Measurements from ENCODE around the gene PCSK7. TPM values are rescaled to one million over a fixed set of nuclear protein-coding genes. Genes with fewer than 3 reads are reported as not detected.

The PCSK7 gene
- total RNA-seq, 4 donors from 2014 or later, result 56.7 to 113 (median 73.3) TPM

GRCh38 chr11:117223741-117224689 is 7.9 kb downstream of the PCSK7 start:
- H3K27me3 ChIP-seq, result no peaks in the 10 kb centered on the region
- no peak overlapping the region for H3K27ac ChIP-seq
- peaks cover 82% of the 10 kb centered on the region for H3K36me3 ChIP-seq
- peak; percentile 44 to 72 for DNase-seq (ENCODE audit: low spot score in 2 of 2)
- no peaks in the 10 kb centered on the region for H3K9me3 ChIP-seq
- peaks cover 45% of the 10 kb centered on the region for H3K4me1 ChIP-seq
- H3K4me3 ChIP-seq, result no peak overlapping the region
- WGBS, result 77% methylated on average over 14 of the region's 17 CpGs
- no peak for TF ChIP-seq POLR2A (IDR thresholded peaks at IDR 0.05)
- TF ChIP-seq POLR2AphosphoS5 (IDR thresholded peaks at IDR 0.05), result no peak
- TF ChIP-seq EP300 (IDR thresholded peaks at IDR 0.05), result no peak
- TF ChIP-seq, protein P1, sequence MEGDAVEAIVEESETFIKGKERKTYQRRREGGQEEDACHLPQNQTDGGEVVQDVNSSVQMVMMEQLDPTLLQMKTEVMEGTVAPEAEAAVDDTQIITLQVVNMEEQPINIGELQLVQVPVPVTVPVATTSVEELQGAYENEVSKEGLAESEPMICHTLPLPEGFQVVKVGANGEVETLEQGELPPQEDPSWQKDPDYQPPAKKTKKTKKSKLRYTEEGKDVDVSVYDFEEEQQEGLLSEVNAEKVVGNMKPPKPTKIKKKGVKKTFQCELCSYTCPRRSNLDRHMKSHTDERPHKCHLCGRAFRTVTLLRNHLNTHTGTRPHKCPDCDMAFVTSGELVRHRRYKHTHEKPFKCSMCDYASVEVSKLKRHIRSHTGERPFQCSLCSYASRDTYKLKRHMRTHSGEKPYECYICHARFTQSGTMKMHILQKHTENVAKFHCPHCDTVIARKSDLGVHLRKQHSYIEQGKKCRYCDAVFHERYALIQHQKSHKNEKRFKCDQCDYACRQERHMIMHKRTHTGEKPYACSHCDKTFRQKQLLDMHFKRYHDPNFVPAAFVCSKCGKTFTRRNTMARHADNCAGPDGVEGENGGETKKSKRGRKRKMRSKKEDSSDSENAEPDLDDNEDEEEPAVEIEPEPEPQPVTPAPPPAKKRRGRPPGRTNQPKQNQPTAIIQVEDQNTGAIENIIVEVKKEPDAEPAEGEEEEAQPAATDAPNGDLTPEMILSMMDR (IDR thresholded peaks at IDR 0.05), result no peak

GRCh38 chr11:117222991-117223740 is 8.7 kb downstream of the PCSK7 start:
- Histone ChIP-seq H3K9me3 (no peaks in the 10 kb centered on the region), H3K27me3 (no peaks in the 10 kb centered on the region), H3K27ac (peak overlapping the region; percentile 84), H3K4me3 (no peak overlapping the region), H3K36me3 (peaks cover 82% of the 10 kb centered on the region), H3K4me1 (peaks cover 43% of the 10 kb centered on the region)
- 90% methylated on average over 14 of the region's 14 CpGs for WGBS
- no peak for TF ChIP-seq POLR2A (IDR thresholded peaks at IDR 0.05)
- DNase-seq (ENCODE audit: low spot score in 2 of 2), result peak; percentile 38 to 40

- Histone ChIP-seq H3K4me1 (peaks cover 43% of the 10 kb centered on the region), H3K4me3 (no peak overlapping the region), H3K36me3 (peaks cover 82% of the 10 kb centered on the region), H3K9me3 (no peaks in the 10 kb centered on the region), H3K27me3 (no peaks in the 10 kb centered on the region), H3K27ac (peak overlapping the region; percentile 84)
- DNase-seq (ENCODE audit: low spot score in 2 of 2), result peak; percentile 70 to 82
- WGBS, result 53% methylated on average over 7 of the region's 7 CpGs
- TF ChIP-seq EP300 (IDR thresholded peaks at IDR 0.05), result no peak
- no peak for TF ChIP-seq POLR2A (IDR thresholded peaks at IDR 0.05)
- no peak for TF ChIP-seq POLR2AphosphoS5 (IDR thresholded peaks at IDR 0.05)
- TF ChIP-seq, protein P1 (IDR thresholded peaks at IDR 0.05), result no peak
Measured at GRCh38 chr11:117221775-117222517, 9.9 kb downstream of the PCSK7 start.

DNA sequence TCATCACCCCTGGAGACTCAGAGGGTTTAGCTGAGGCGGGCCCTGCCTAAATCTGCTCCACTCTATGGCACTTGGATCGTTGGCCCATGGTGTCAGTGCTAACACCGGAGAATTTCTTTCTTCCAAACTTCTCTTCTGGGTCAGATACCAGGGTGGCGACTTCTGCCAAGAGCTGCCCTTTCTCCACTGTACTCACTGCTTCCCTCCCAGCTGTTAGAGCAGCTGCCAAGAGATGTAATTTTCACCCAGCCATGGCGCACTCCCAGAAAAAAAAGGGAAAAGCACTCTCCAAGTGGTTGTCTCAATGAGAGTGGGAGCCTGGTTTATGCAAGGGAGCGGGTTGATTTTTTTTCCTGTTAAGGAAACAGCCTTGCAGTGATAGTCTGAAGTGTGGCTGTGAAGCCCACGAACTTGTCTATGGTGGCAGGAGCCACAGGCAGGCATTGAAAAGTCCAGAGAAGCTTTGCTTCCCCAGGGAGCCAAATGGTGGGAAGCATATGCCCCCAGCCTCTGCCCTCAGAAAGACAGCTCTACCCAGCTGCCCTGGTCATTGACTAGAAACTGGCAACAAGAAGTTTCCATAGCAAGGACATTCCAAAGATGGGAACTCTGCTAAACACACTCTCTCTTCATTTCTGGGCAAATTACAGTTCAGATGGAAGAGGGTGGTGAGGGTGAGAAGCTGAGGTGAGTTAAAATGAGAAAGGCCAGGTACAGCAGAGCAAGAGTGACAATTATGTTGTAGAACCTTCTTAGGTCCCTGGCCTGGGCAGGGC is 10.7 kb downstream of the PCSK7 start:
- peaks cover 86% of the 10 kb centered on the region for H3K36me3 ChIP-seq
- WGBS, result 55% methylated on average over 7 of the region's 7 CpGs
- H3K9me3 ChIP-seq, result no peaks in the 10 kb centered on the region
- H3K27me3 ChIP-seq, result no peaks in the 10 kb centered on the region
- peaks cover 42% of the 10 kb centered on the region for H3K4me1 ChIP-seq
- peak overlapping the region; percentile 84 for H3K27ac ChIP-seq
- H3K4me3 ChIP-seq, result no peak overlapping the region
- TF ChIP-seq EP300 (IDR thresholded peaks at IDR 0.05) (no peak), POLR2A (IDR thresholded peaks at IDR 0.05) (no peak), POLR2AphosphoS5 (IDR thresholded peaks at IDR 0.05) (no peak)
- TF ChIP-seq, protein P1 (IDR thresholded peaks at IDR 0.05), result no peak
- no peak for DNase-seq (ENCODE audit: low spot score in 2 of 2)

DNA sequence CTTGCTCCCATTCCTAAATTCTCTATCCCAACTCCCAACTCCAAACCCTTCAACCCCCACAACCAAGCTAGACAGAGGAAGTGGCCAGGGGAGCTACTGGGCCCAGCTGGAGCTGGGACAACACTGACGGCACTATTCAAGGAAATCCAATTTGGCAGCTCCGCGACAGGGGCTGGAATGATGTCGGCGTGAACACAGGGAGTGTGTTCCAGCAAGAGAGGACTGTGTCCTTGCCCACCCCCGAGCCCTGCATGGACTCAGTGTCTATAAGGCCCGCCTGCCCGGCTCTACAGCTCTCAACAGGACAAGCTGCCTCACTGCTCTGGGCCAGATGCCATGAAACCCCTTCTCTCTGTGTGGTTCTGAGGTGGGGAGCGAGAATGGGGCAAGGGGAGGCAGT is 11.3 kb downstream of the PCSK7 start:
- no peaks in the 10 kb centered on the region for H3K27me3 ChIP-seq
- H3K4me3 ChIP-seq, result no peak overlapping the region
- H3K9me3 ChIP-seq, result no peaks in the 10 kb centered on the region
- peaks cover 40% of the 10 kb centered on the region for H3K4me1 ChIP-seq
- H3K36me3 ChIP-seq, result peaks cover 84% of the 10 kb centered on the region
- DNase-seq (ENCODE audit: low spot score in 2 of 2), result peak in 1 of 2 donors; percentile 74
- peak overlapping the region; percentile 84 for H3K27ac ChIP-seq
- TF ChIP-seq EP300 (IDR thresholded peaks at IDR 0.05) (no peak), POLR2A (IDR thresholded peaks at IDR 0.05) (no peak), POLR2AphosphoS5 (IDR thresholded peaks at IDR 0.05) (no peak)
- TF ChIP-seq, protein P1 (IDR thresholded peaks at IDR 0.05), result no peak
- 73% methylated on average over 4 of the region's 9 CpGs for WGBS
